IMR-90 (cell line): ENCODE data around the gene CDH13. TPM values are rescaled to one million over a fixed set of nuclear protein-coding genes. Genes with fewer than 3 reads are reported as not detected.

Experiments used
- ATAC-seq: fragments of 200-7000 bp; cut with Tn5 transposase; 2 replicates; pipeline ENCODE4 v1.9.1; 2020; ENCODE audit warnings: low read depth, mild to moderate bottlenecking, moderate library complexity
- BruUV-seq: library from RNA; stranded (reverse); fragments of 400-500 nt; replicated peaks from 2 replicates; lab custom pipeline; 2021; lab: Mats Ljungman, UMichigan
- CTCF ChIA-PET: fragments of 300-600 bp; formaldehyde crosslinking; extraction: SDS; loops from one replicate; lab custom pipeline; 2021; ENCODE audit warnings: antibody characterized with exemption; lab: Yijun Ruan, JAX
- POLR2A ChIA-PET: fragments of 300-600 bp; sonication (Branson Sonifier 250); formaldehyde crosslinking; loops from one replicate; lab custom pipeline; 2022; ENCODE audit warnings: antibody characterized with exemption; ENCODE audit not compliant: unreplicated experiment; lab: Charles Lee
- DNase-seq: peaks from one replicate; pipeline ENCODE4 v3.0.0; 2013
- H2AFZ ChIP-seq: replicated peaks from 2 replicates; pipeline ENCODE3; 2013; ENCODE audit warnings: low read length, mild to moderate bottlenecking; ENCODE audit not compliant: poor library complexity
- H2AK5ac ChIP-seq: 2 replicates; pipeline ENCODE4 v1.6.1; 2013; ENCODE audit warnings: low read depth, low read length, inconsistent platforms
- H2AK9ac ChIP-seq: replicated peaks from 2 replicates; pipeline ENCODE3; 2013; ENCODE audit warnings: mild to moderate bottlenecking, low read depth, low read length, moderate library complexity; ENCODE audit not compliant: poor library complexity
- H2BK120ac ChIP-seq: 2 replicates; pipeline ENCODE4 v1.6.1; 2013; ENCODE audit warnings: low read depth, low read length, inconsistent platforms
- H2BK15ac ChIP-seq: 3 replicates; pipeline ENCODE4 v1.6.1; 2013; ENCODE audit warnings: low read depth, low read length, inconsistent platforms
- H2BK20ac ChIP-seq: 2 replicates; pipeline ENCODE4 v1.6.1; 2013; ENCODE audit warnings: low read depth, mild to moderate bottlenecking, inconsistent platforms, low read length, moderate library complexity
- H2BK5ac ChIP-seq: 2 replicates; pipeline ENCODE4 v1.6.1; 2013; ENCODE audit warnings: mild to moderate bottlenecking, low read depth, low read length, inconsistent platforms; ENCODE audit not compliant: poor library complexity, severe bottlenecking
- H3K14ac ChIP-seq: replicated peaks from 2 replicates; pipeline ENCODE4 v1.6.1; 2013; ENCODE audit warnings: low read depth, low read length, inconsistent platforms
- H3K18ac ChIP-seq: 2 replicates; pipeline ENCODE4 v1.6.1; 2013; ENCODE audit warnings: low read depth, low read length, control low read depth
- H3K23ac ChIP-seq: 2 replicates; pipeline ENCODE4 v1.6.1; 2013; ENCODE audit warnings: low read depth, low read length, inconsistent platforms
- H3K27ac ChIP-seq: 2 replicates; pipeline ENCODE4 v1.5.1; 2013; ENCODE audit warnings: mild to moderate bottlenecking, control low read depth, low read length; ENCODE audit not compliant: insufficient read depth
- H3K27me3 ChIP-seq: 2 replicates; pipeline ENCODE4 v1.6.1; 2013; ENCODE audit warnings: low read length; ENCODE audit not compliant: control insufficient read depth, insufficient read depth
- H3K36me3 ChIP-seq: 2 replicates; pipeline ENCODE4 v1.6.1; 2013; ENCODE audit warnings: low read length, mixed read lengths; ENCODE audit not compliant: control insufficient read depth, insufficient read depth
- H3K4ac ChIP-seq: 2 replicates; pipeline ENCODE4 v1.6.1; 2013; ENCODE audit warnings: low read depth, low read length, inconsistent platforms
- H3K4me1 ChIP-seq: 2 replicates; pipeline ENCODE4 v1.6.1; 2013; ENCODE audit warnings: low read length, mixed read lengths; ENCODE audit not compliant: control insufficient read depth, insufficient read depth
- H3K4me2 ChIP-seq: 2 replicates; pipeline ENCODE4 v1.6.1; 2013; ENCODE audit warnings: low read depth, mild to moderate bottlenecking, control low read depth, low read length, moderate library complexity
- H3K4me3 ChIP-seq: 2 replicates; pipeline ENCODE4 v1.5.1; 2013; ENCODE audit warnings: low read depth, mild to moderate bottlenecking, control low read depth, low read length, moderate library complexity; ENCODE audit not compliant: insufficient read depth
- H3K56ac ChIP-seq: 2 replicates; pipeline ENCODE4 v1.6.1; 2013; ENCODE audit warnings: low read length, inconsistent platforms; ENCODE audit not compliant: insufficient read depth; ENCODE audit errors: extremely low read depth
- H3K79me1 ChIP-seq, 2 experiments: 2 replicates each; pipeline ENCODE4 v1.6.1; 2013; ENCODE audit warnings: low read length in 2 of 2, inconsistent platforms in 1 of 2, low read depth in 1 of 2
- H3K9ac ChIP-seq: 2 replicates; pipeline ENCODE4 v1.6.1; 2013; ENCODE audit warnings: low read depth, low read length, control low read depth
- H3K9me1 ChIP-seq: 2 replicates; pipeline ENCODE4 v1.6.1; 2013; ENCODE audit warnings: low read length, inconsistent platforms; ENCODE audit not compliant: insufficient read depth
- H3K9me3 ChIP-seq: 2 replicates; pipeline ENCODE4 v1.6.1; 2013; ENCODE audit warnings: low read length; ENCODE audit not compliant: control insufficient read depth, insufficient read depth
- H4K20me1 ChIP-seq: 2 replicates; pipeline ENCODE4 v1.6.1; 2013; ENCODE audit warnings: low read length, inconsistent platforms; ENCODE audit not compliant: insufficient read depth
- H4K5ac ChIP-seq: 2 replicates; pipeline ENCODE4 v1.6.1; 2013; ENCODE audit warnings: mild to moderate bottlenecking, low read depth, low read length, control low read depth
- H4K8ac ChIP-seq, 2 experiments: 2 replicates each; pipeline ENCODE4 v1.6.1; 2013; ENCODE audit warnings: low read depth in 2 of 2, low read length in 2 of 2, control low read depth in 1 of 2, inconsistent platforms in 1 of 2
- H4K91ac ChIP-seq: 2 replicates; pipeline ENCODE4 v1.6.1; 2013; ENCODE audit warnings: low read depth, low read length, inconsistent platforms; ENCODE audit not compliant: insufficient read depth
- CHD1 ChIP-seq: IDR thresholded peaks from 2 replicates; pipeline ENCODE4 v1.6.1; 2012; ENCODE audit warnings: low read depth, low read length, improper control_type of control experiment
- ELK1 ChIP-seq: fragments of 150-350 bp; IDR thresholded peaks from 2 replicates; pipeline ENCODE4 v1.6.1; 2016; ENCODE audit warnings: low read depth, mild to moderate bottlenecking, low read length, moderate library complexity, borderline replicate concordance
- FOS ChIP-seq: fragments of 150-350 bp; IDR thresholded peaks from 2 replicates; pipeline ENCODE4 v1.6.1; 2016; ENCODE audit warnings: low read depth, low read length
- MXI1 ChIP-seq: IDR thresholded peaks from 2 replicates; pipeline ENCODE4 v1.6.1; 2012; ENCODE audit warnings: low read depth, mild to moderate bottlenecking, low read length, moderate library complexity, borderline replicate concordance
- RAD21 ChIP-seq: IDR thresholded peaks from 2 replicates; pipeline ENCODE4 v1.6.1; 2012; ENCODE audit warnings: low read length, improper control_type of control experiment
- WGBS, 2 experiments: methylation state at CpG; one replicate each; pipeline versions ENCODE4 v1.1.5 to v1.1.7; 2013; ENCODE audit warnings: missing lambda C conversion rate in 2 of 2; ENCODE audit not compliant: insufficient read length in 1 of 2; ENCODE audit errors: extremely low coverage in 2 of 2; 5-methylcytosine and 5-hydroxymethylcytosine counted together
- dilution Hi-C: fragments of 300-500 bp; cut with HindIII; formaldehyde crosslinking; loops from one replicate; pipeline ENCODE4 v1.14.3; 2018; ENCODE audit warnings: low sequenced_read_pairs; ENCODE audit not compliant: unreplicated experiment
- in situ Hi-C: fragments of 300-500 bp; cut with MboI; formaldehyde crosslinking; loops from 3 replicates; pipeline ENCODE4 v1.14.3; 2019; ENCODE audit warnings: low sequenced_read_pairs, inconsistent platforms, mixed read lengths
- intact Hi-C: fragments of 100-400 bp; cut with micrococcal nuclease; formaldehyde crosslinking; loops from 2 replicates; pipeline ENCODE4 v1.10.0; 2022
- polyA plus RNA-seq, 3 experiments: library from polyadenylated mRNA; depleted of rRNA; stranded (reverse); fragments of >200 nt; gene quantifications; 2 replicates each; pipeline ENCODE4 v1.2.3, GENCODE V29; 2012; ENCODE audit warnings: low replicate concordance in 1 of 3
- total RNA-seq: library from RNA; depleted of rRNA; stranded (reverse); fragments of >200 nt; gene quantifications from 2 replicates; pipeline ENCODE4 v1.2.3, GENCODE V29; 2012

Gene CDH13
- total and polyA plus RNA-seq, 2 of the 4 experiments (the other 2 are of a cell fraction) = 61.6 to 74.7 TPM

- Histone ChIP-seq H4K8ac (peak overlapping the region; percentile 19 to 29; a peak in 2 of 4 replicates), H4K20me1 (no peaks in the 10 kb centered on the region), H3K27ac (no peak overlapping the region), H3K4me1 (peaks cover 20% of the 10 kb centered on the region), H3K9ac (no peak overlapping the region), H3K18ac (no peak overlapping the region), H3K4me2 (no peak overlapping the region), H3K4ac (peak overlapping the region; percentile 70; the same call in 1 of the 2 replicates), H4K91ac (0 out of 2 replicates have a peak overlapping the region, but pooled peaks have one; percentile 58), H2BK5ac (no peak overlapping the region), H3K56ac (no peak overlapping the region), H3K36me3 (no peaks in the 10 kb centered on the region), H2AFZ (no peak overlapping the region), H2AK5ac (peak overlapping the region; percentile 57; the same call in 1 of the 2 replicates), H4K5ac (no peak overlapping the region), H3K27me3 (no peaks in the 10 kb centered on the region), H3K9me1 (peaks cover 44% of the 10 kb centered on the region), H2BK20ac (peak overlapping the region; percentile 59), H2AK9ac (no peak overlapping the region), H3K9me3 (no peaks in the 10 kb centered on the region), H2BK120ac (peak overlapping the region; percentile 78; the same call in 1 of the 2 replicates), H2BK15ac (peak overlapping the region; percentile 42; the same call in 1 of the 3 replicates), H3K23ac (peak overlapping the region; percentile 66), H3K14ac (peak overlapping the region; percentile 63), H3K79me1 (peaks cover 48 to 92% of the 10 kb centered on the region in 2 experiments), H3K4me3 (no peak overlapping the region)
- in situ Hi-C loops = no loop called here
- dilution Hi-C loops = no loop called here
- no CpG with 5 or more reads among the region's 3 CpGs for WGBS, 2 experiments
- intact Hi-C loops = loop anchor here (10.0 kb wide), 2 partner anchors 358 to 498 kb away; no protein-coding TSS in a partner anchor
- ChIA-PET CTCF (no interaction called here), POLR2A (interaction anchor here (0.5 kb wide), 1 partner anchor 9 kb away, joined by 3 read pairs; no protein-coding TSS in a partner anchor)
- TF ChIP-seq CHD1 (no peak), FOS (no peak), RAD21 (no peak), ELK1 (no peak), MXI1 (no peak)
- BruUV-seq = no TSS peak
- DNase-seq (no peak), ATAC-seq (no peak)
Measured at GRCh38 chr16:82636958-82637357, 10.2 kb downstream of the CDH13 start.
